Measurements from ENCODE around the gene MAP7D1. TPM values are rescaled to one million over a fixed set of nuclear protein-coding genes. Genes with fewer than 3 reads are reported as not detected.

Gene MAP7D1
- total RNA-seq, 2 donors from 2014 or later, result 119 to 120 TPM

DNA sequence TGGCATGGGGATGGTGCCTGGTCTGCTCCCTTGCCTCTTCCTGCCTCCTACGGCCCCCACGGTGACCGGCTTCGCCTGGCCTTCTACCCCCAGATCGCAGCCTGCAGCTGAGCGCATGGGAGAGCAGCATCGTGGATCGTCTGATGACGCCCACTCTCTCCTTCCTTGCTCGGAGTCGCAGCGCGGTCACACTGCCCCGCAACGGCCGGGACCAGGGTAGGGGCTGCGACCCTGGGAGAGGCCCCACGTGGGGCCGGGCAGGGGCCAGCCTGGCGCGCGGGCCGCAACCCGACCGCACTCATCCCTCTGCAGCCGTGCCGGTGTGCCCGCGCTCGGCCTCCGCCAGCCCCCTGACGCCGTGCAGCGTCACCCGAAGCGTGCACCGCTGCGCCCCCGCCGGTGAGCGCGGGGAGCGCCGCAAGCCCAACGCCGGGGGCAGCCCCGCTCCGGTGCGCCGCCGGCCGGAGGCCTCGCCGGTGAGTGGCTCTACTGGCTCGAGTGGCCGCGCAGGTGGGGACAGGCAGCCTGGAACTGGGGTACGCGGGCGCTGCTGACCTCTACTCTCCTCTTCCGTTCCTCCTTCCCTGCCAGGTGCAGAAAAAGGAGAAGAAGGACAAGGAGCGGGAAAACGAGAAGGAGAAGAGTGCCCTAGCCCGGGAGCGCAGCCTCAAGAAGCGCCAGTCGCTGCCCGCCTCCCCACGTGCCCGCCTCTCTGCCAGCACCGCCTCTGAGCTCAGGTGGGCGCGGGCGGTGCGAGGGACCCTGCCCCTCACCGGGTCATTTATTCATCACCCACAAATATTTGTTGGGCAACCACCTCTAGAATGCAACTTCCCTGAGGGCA, 20.4 kb downstream of the MAP7D1 start:
- H3K27ac ChIP-seq (ENCODE audit: low read depth, low read length), result no peak overlapping the region
- Mint-ChIP-seq H3K36me3 (ENCODE audit: low read depth) (peaks cover 71% of the 10 kb centered on the region), H3K27ac (peak overlapping the region; percentile 48), H3K9me3 (no peaks in the 10 kb centered on the region), H3K4me3 (no peak overlapping the region), H3K4me1 (peaks cover 15% of the 10 kb centered on the region), H3K27me3 (ENCODE audit: insufficient read depth) (no peaks in the 10 kb centered on the region)
- peaks cover 85% of the 10 kb centered on the region for H3K36me3 ChIP-seq (ENCODE audit: control insufficient read depth, insufficient read depth, low read length)
- DNase-seq, result peak; percentile 90
- H3K27me3 ChIP-seq (ENCODE audit: control insufficient read depth, insufficient read depth, low read length, poor library complexity, severe bottlenecking), result no peaks in the 10 kb centered on the region
- peaks cover 6% of the 10 kb centered on the region for H3K4me1 ChIP-seq (ENCODE audit: control insufficient read depth, insufficient read depth, low read length)
- no peaks in the 10 kb centered on the region for H3K9me3 ChIP-seq (ENCODE audit: control insufficient read depth, low read length)
- no peak overlapping the region for H3K4me3 ChIP-seq (ENCODE audit: low read length)
- H3K9ac ChIP-seq (ENCODE audit: extremely low read depth, low read length, poor library complexity, severe bottlenecking), result no peak overlapping the region
- WGBS, 2 experiments (ENCODE audit: insufficient coverage in 1 of 2, insufficient read length in 1 of 2), result 92 to 96% methylated on average over 54 to 76 of the region's 76 CpGs
- TF ChIP-seq, protein P1, sequence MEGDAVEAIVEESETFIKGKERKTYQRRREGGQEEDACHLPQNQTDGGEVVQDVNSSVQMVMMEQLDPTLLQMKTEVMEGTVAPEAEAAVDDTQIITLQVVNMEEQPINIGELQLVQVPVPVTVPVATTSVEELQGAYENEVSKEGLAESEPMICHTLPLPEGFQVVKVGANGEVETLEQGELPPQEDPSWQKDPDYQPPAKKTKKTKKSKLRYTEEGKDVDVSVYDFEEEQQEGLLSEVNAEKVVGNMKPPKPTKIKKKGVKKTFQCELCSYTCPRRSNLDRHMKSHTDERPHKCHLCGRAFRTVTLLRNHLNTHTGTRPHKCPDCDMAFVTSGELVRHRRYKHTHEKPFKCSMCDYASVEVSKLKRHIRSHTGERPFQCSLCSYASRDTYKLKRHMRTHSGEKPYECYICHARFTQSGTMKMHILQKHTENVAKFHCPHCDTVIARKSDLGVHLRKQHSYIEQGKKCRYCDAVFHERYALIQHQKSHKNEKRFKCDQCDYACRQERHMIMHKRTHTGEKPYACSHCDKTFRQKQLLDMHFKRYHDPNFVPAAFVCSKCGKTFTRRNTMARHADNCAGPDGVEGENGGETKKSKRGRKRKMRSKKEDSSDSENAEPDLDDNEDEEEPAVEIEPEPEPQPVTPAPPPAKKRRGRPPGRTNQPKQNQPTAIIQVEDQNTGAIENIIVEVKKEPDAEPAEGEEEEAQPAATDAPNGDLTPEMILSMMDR (conservative IDR thresholded peaks at IDR 0.05), result peak; percentile 75

DNA sequence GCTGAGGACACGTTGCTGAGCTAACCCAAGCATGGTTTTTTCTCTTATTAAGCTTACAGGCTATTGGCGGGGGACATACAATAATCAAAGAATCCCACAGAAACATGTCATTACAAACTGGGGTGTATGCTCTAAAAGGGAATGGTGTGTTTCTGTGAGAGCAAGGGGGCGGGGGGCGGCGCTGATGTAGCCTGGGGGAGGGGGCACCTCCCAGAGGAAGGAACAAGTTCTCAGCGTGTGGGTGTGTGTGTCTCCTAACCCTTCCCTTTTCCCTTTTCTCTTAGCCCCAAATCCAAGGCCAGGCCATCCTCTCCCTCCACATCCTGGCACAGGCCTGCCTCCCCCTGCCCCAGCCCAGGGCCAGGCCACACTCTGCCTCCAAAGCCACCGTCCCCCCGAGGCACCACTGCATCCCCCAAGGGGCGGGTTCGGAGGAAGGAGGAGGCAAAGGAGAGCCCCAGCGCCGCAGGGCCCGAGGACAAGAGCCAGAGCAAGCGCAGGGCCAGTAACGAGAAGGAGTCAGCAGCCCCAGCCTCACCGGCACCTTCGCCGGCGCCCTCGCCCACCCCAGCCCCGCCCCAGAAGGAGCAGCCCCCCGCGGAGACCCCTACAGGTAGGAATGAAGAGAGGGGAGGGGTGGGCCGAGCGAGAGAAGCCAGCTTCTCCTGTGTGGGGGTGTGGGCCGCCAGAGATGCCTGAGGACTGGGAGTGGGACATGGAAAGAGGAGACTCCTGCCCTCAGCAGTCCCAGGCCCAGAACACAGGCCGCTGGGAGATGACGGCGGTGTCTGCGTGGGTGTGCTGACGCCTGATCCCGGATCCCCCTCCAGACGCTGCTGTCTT, 21.9 kb downstream of the MAP7D1 start:
- peaks cover 76% of the 10 kb centered on the region for H3K36me3 ChIP-seq (ENCODE audit: control insufficient read depth, insufficient read depth, low read length)
- Mint-ChIP-seq H3K4me1 (peaks cover 15% of the 10 kb centered on the region), H3K4me3 (peak overlapping the region; percentile 26), H3K9me3 (no peaks in the 10 kb centered on the region), H3K27ac (peak overlapping the region; percentile 39), H3K27me3 (ENCODE audit: insufficient read depth) (no peaks in the 10 kb centered on the region), H3K36me3 (ENCODE audit: low read depth) (peaks cover 68% of the 10 kb centered on the region)
- 24 to 69% methylated on average over 5 to 32 of the region's 33 CpGs for WGBS, 2 experiments (ENCODE audit: insufficient coverage in 1 of 2, insufficient read length in 1 of 2)
- peak; percentile 78 for DNase-seq
- no peaks in the 10 kb centered on the region for H3K27me3 ChIP-seq (ENCODE audit: control insufficient read depth, insufficient read depth, low read length, poor library complexity, severe bottlenecking)
- no peak overlapping the region for H3K9ac ChIP-seq (ENCODE audit: extremely low read depth, low read length, poor library complexity, severe bottlenecking)
- H3K27ac ChIP-seq (ENCODE audit: low read depth, low read length), result no peak overlapping the region
- H3K9me3 ChIP-seq (ENCODE audit: control insufficient read depth, low read length), result no peaks in the 10 kb centered on the region
- peaks cover 6% of the 10 kb centered on the region for H3K4me1 ChIP-seq (ENCODE audit: control insufficient read depth, insufficient read depth, low read length)
- no peak overlapping the region for H3K4me3 ChIP-seq (ENCODE audit: low read length)
- TF ChIP-seq, protein P1 (conservative IDR thresholded peaks at IDR 0.05), result no peak

DNA sequence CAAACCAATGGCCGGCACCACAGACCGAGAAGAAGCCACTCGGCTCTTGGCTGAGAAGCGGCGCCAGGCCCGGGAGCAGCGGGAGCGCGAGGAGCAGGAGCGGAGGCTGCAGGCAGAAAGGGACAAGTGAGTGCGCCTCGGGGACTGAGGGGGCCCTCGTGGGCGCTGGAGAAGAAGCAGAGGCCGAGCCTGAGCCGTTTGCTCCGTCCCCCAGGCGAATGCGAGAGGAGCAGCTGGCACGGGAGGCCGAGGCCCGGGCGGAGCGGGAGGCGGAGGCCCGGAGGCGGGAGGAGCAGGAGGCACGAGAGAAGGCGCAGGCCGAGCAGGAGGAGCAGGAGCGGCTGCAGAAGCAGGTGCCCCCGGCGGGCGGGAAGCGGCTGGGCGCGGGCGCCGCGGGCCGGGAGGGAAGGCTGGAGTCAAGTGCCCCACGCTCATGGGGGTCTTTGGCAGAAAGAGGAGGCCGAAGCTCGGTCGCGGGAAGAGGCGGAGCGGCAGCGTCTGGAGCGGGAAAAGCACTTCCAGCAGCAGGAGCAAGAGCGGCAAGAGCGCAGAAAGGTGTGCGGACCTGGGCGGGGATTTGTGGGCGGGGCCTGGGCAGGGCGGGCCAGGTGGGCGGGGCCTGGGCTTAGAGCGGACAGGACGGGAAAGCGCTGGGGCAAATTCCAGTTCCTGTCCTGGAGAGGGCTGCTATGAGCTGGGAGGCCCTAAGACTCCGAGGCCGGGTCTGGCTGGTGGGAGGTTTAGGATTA, 22.7 kb downstream of the MAP7D1 start:
- 47 to 60% methylated on average over 33 to 62 of the region's 62 CpGs for WGBS, 2 experiments (ENCODE audit: insufficient coverage in 1 of 2, insufficient read length in 1 of 2)
- Mint-ChIP-seq H3K36me3 (ENCODE audit: low read depth) (peaks cover 62% of the 10 kb centered on the region), H3K4me3 (peak overlapping the region; percentile 26), H3K4me1 (peaks cover 15% of the 10 kb centered on the region), H3K9me3 (no peaks in the 10 kb centered on the region), H3K27me3 (ENCODE audit: insufficient read depth) (no peaks in the 10 kb centered on the region), H3K27ac (peak overlapping the region; percentile 70)
- H3K27me3 ChIP-seq (ENCODE audit: control insufficient read depth, insufficient read depth, low read length, poor library complexity, severe bottlenecking), result no peaks in the 10 kb centered on the region
- peak; percentile 99 for DNase-seq
- H3K4me3 ChIP-seq (ENCODE audit: low read length), result no peak overlapping the region
- H3K27ac ChIP-seq (ENCODE audit: low read depth, low read length), result no peak overlapping the region
- H3K4me1 ChIP-seq (ENCODE audit: control insufficient read depth, insufficient read depth, low read length), result peaks cover 6% of the 10 kb centered on the region
- no peak overlapping the region for H3K9ac ChIP-seq (ENCODE audit: extremely low read depth, low read length, poor library complexity, severe bottlenecking)
- peaks cover 67% of the 10 kb centered on the region for H3K36me3 ChIP-seq (ENCODE audit: control insufficient read depth, insufficient read depth, low read length)
- TF ChIP-seq, protein P1 (conservative IDR thresholded peaks at IDR 0.05), result peak; percentile 20
- no peaks in the 10 kb centered on the region for H3K9me3 ChIP-seq (ENCODE audit: control insufficient read depth, low read length)

Data from endodermal cell (in vitro differentiated cells).